A673 (cell line): ENCODE results near the gene CTXND1. TPM values are rescaled to one million over a fixed set of nuclear protein-coding genes. Genes with fewer than 3 reads are reported as not detected.

ENCODE experiments used
- BruUV-seq: library from RNA; stranded (reverse); fragments of 400-500 nt; replicated peaks from 2 replicates; lab custom pipeline; 2021; lab: Mats Ljungman, UMichigan
- CTCF ChIA-PET: fragments of 300-600 bp; sonication (Branson Sonifier 250); formaldehyde crosslinking; loops from one replicate; lab custom pipeline; 2022; ENCODE audit warnings: antibody characterized with exemption; lab: Charles Lee
- POLR2A ChIA-PET: fragments of 300-600 bp; sonication (Branson Sonifier 250); formaldehyde crosslinking; loops from one replicate; lab custom pipeline; 2022; ENCODE audit warnings: antibody characterized with exemption; ENCODE audit not compliant: low non-redundant PET; lab: Charles Lee
- DNase-seq: peaks from one replicate; pipeline ENCODE4 v3.0.0-alpha.2; 2015; ENCODE audit warnings: low spot score
- H3K27ac ChIP-seq: fragments of 200-600 bp; sonication (generic); 2 replicates; pipeline ENCODE4 v1.5.1; 2016; ENCODE audit warnings: mixed run types, low read depth, mild to moderate bottlenecking, mixed read lengths, antibody characterized with exemption, low read length; ENCODE audit not compliant: poor library complexity, severe bottlenecking
- H3K27me3 ChIP-seq: fragments of 200-600 bp; sonication (generic); replicated peaks from 2 replicates; pipeline ENCODE4 v1.6.1; 2017; ENCODE audit warnings: mixed run types, low read depth, mild to moderate bottlenecking, mixed read lengths, antibody characterized with exemption, low read length; ENCODE audit not compliant: insufficient read depth, poor library complexity
- H3K36me3 ChIP-seq: fragments of 200-600 bp; sonication (generic); 2 replicates; pipeline ENCODE4 v1.6.1; 2016; ENCODE audit warnings: mixed run types, mild to moderate bottlenecking, mixed read lengths, antibody characterized with exemption, low read length; ENCODE audit not compliant: insufficient read depth, poor library complexity, severe bottlenecking
- H3K4me1 ChIP-seq: fragments of 200-600 bp; sonication (generic); 2 replicates; pipeline ENCODE4 v1.6.1; 2017; ENCODE audit warnings: mixed run types, mild to moderate bottlenecking, mixed read lengths, antibody characterized with exemption, low read length; ENCODE audit not compliant: insufficient read depth, poor library complexity, severe bottlenecking
- H3K4me3 ChIP-seq: fragments of 200-600 bp; sonication (generic); 2 replicates; pipeline ENCODE4 v1.5.1; 2016; ENCODE audit warnings: low read depth, mixed run types, mild to moderate bottlenecking, mixed read lengths, low read length; ENCODE audit not compliant: poor library complexity, severe bottlenecking
- H3K9me3 ChIP-seq: fragments of 200-600 bp; sonication (generic); 2 replicates; pipeline ENCODE4 v1.6.1; 2016; ENCODE audit warnings: mixed run types, low read depth, mild to moderate bottlenecking, mixed read lengths, antibody characterized with exemption, low read length; ENCODE audit not compliant: poor library complexity, severe bottlenecking
- EZH2 ChIP-seq: fragments of 200-600 bp; sonication (generic); IDR thresholded peaks from 2 replicates; pipeline ENCODE4 v1.6.1; 2017; ENCODE audit warnings: borderline replicate concordance, low read depth, mild to moderate bottlenecking, mixed read lengths, antibody characterized with exemption, low read length; ENCODE audit not compliant: poor library complexity, severe bottlenecking
- intact Hi-C: fragments of 100-400 bp; cut with micrococcal nuclease; formaldehyde crosslinking; loops from one replicate; pipeline ENCODE4 v1.10.0; 2022; ENCODE audit not compliant: unreplicated experiment
- total RNA-seq: library from RNA; stranded (reverse); gene quantifications from 2 replicates; pipeline ENCODE4 v1.2.3, GENCODE V29; 2021
- TF ChIP-seq, protein P1 (sequence below): fragments of 300-800, 200-600 bp; sonication (generic); conservative IDR thresholded peaks from 2 replicates; pipeline ENCODE4 v1.5.1; 2017; ENCODE audit warnings: low read depth, mild to moderate bottlenecking, antibody characterized with exemption, low read length, moderate library complexity, mixed read lengths

CTXND1 gene
- total RNA-seq, 1 experiment from 2014 or later, result not detected

- TF ChIP-seq EZH2, result no peak
- TF ChIP-seq, protein P1, sequence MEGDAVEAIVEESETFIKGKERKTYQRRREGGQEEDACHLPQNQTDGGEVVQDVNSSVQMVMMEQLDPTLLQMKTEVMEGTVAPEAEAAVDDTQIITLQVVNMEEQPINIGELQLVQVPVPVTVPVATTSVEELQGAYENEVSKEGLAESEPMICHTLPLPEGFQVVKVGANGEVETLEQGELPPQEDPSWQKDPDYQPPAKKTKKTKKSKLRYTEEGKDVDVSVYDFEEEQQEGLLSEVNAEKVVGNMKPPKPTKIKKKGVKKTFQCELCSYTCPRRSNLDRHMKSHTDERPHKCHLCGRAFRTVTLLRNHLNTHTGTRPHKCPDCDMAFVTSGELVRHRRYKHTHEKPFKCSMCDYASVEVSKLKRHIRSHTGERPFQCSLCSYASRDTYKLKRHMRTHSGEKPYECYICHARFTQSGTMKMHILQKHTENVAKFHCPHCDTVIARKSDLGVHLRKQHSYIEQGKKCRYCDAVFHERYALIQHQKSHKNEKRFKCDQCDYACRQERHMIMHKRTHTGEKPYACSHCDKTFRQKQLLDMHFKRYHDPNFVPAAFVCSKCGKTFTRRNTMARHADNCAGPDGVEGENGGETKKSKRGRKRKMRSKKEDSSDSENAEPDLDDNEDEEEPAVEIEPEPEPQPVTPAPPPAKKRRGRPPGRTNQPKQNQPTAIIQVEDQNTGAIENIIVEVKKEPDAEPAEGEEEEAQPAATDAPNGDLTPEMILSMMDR, result no peak
- no peak for DNase-seq
- Histone ChIP-seq H3K4me1 (no peaks in the 10 kb centered on the region), H3K27me3 (peaks cover 26% of the 10 kb centered on the region), H3K4me3 (no peak overlapping the region), H3K36me3 (no peaks in the 10 kb centered on the region), H3K9me3 (no peaks in the 10 kb centered on the region), H3K27ac (no peak overlapping the region)
- CTCF ChIA-PET, result interaction anchor here (0.6 kb wide), 1 partner anchor 715 kb away, joined by 6 read pairs; no protein-coding TSS in a partner anchor
- intact Hi-C loops, result no loop called here
- BruUV-seq, result no TSS peak
- POLR2A ChIA-PET, result no interaction called here
These were observed 18.5 kb upstream of the CTXND1 start for GRCh38 chr15:80270472-80270871.

DNA sequence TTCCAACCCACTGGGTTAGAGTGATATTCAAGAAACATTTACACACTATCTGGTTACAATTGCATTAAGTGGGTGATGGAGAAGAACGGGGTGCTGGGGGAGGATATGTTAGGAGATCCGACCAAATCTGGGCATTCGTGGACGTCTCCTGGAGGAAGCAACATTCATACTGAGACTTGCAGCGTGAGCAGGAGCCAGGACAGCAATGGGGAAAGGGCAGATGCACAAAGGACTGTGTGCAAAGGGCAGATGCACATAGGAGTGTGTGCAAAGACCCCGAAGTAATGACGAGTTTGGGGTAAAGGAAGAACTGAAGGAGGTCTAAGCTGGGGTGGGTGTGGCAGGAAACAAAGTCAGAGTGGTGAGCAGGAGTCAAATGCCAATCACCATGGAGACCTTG, 16.1 kb upstream of the CTXND1 start:
- no peaks in the 10 kb centered on the region for H3K4me1 ChIP-seq
- TF ChIP-seq EZH2, result no peak
- TF ChIP-seq, protein P1, result no peak
- no TSS peak for BruUV-seq
- POLR2A ChIA-PET, result no interaction called here
- no peak overlapping the region for H3K27ac ChIP-seq
- H3K4me3 ChIP-seq, result no peak overlapping the region
- no peak for DNase-seq
- no peaks in the 10 kb centered on the region for H3K9me3 ChIP-seq
- peaks cover 26% of the 10 kb centered on the region for H3K27me3 ChIP-seq
- intact Hi-C loops, result no loop called here
- CTCF ChIA-PET, result no interaction called here
- no peaks in the 10 kb centered on the region for H3K36me3 ChIP-seq

- no peaks in the 10 kb centered on the region for H3K9me3 ChIP-seq
- no peaks in the 10 kb centered on the region for H3K4me1 ChIP-seq
- no peak for DNase-seq
- POLR2A ChIA-PET, result no interaction called here
- CTCF ChIA-PET, result no interaction called here
- no peak overlapping the region for H3K4me3 ChIP-seq
- BruUV-seq, result no TSS peak
- TF ChIP-seq EZH2, result no peak
- TF ChIP-seq, protein P1, result no peak
- H3K36me3 ChIP-seq, result no peaks in the 10 kb centered on the region
- intact Hi-C loops, result no loop called here
- no peak overlapping the region for H3K27ac ChIP-seq
- H3K27me3 ChIP-seq, result peaks cover 26% of the 10 kb centered on the region
These were observed 15.6 kb upstream of the CTXND1 start for GRCh38 chr15:80267658-80268057.
